ENCODE data around the gene PLGRKT.

GRCh38 chr9:5427005-5427404, 10.7 kb downstream of the PLGRKT start:
- TF ChIP-seq CTCF (conservative IDR thresholded peaks at IDR 0.05 in 1 of 2, IDR thresholded peaks at IDR 0.05 in 1 of 2; ENCODE audit: extremely low read depth in 1 of 2, insufficient read depth in 1 of 2, low read depth in 1 of 2, low read length in 2 of 2): no peak
- no peak for TF ChIP-seq EZH2 (IDR thresholded peaks at IDR 0.05; ENCODE audit: borderline replicate concordance, low read length)
